ENCODE results near the gene ZNF8. TPM values are rescaled to one million over a fixed set of nuclear protein-coding genes. Genes with fewer than 3 reads are reported as not detected.
A peak's percentile ranks its signal among the peaks of the same experiment; 100 is the strongest.

The ZNF8 gene
- total RNA-seq, 2 experiments from 2014 or later = 4.4 to 4.5 TPM

DNA sequence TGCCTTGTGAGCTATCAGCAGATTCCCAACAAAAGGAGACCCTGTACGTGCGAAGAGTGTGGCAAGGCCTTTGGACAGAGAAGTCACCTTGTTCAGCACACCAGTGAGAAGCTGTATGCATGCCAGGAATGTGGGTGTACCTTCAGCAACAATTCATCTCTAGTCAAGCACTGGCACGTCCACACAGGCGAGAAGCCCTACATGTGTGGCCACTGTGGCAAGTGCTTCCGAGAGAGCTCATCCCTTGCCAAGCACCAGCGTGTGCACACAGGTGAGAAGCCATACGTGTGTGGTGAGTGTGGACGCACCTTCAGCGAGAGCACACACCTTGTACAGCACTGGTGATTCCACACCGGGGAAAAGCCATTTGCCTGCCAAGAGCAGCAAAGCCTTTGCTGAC is 40.5 kb downstream of the ZNF8 start:
- Mint-ChIP-seq H3K4me3 (no peak overlapping the region), H3K27me3 (no peaks in the 10 kb centered on the region), H3K4me1 (no peaks in the 10 kb centered on the region), H3K27ac (no peak overlapping the region), H3K9me3 (ENCODE audit: low read depth) (no peaks in the 10 kb centered on the region), H3K36me3 (ENCODE audit: low read depth) (peaks cover 16% of the 10 kb centered on the region)
- CTCF ChIA-PET = interaction anchor here (1.3 kb wide), 1 partner anchor 9 kb away, joined by 4 read pairs; no protein-coding TSS in a partner anchor
- POLR2A ChIA-PET = no interaction called here
- intact Hi-C loops (cut with DNase I, micrococcal nuclease) = no loop called here
- DNase-seq (no peak), ATAC-seq (no peak)

- H3K27ac Mint-ChIP-seq = no peak overlapping the region
- ChIA-PET CTCF (no interaction called here), POLR2A (no interaction called here)
- H3K4me1 Mint-ChIP-seq = peaks cover 4% of the 10 kb centered on the region
- ATAC-seq (no peak), DNase-seq (peak; percentile 38)
- no peaks in the 10 kb centered on the region for H3K27me3 Mint-ChIP-seq
- H3K36me3 Mint-ChIP-seq (ENCODE audit: low read depth) = no peaks in the 10 kb centered on the region
- H3K9me3 Mint-ChIP-seq (ENCODE audit: low read depth) = no peaks in the 10 kb centered on the region
- H3K4me3 Mint-ChIP-seq = no peak overlapping the region
- intact Hi-C loops (cut with DNase I, micrococcal nuclease) = loop anchor here (1.0 to 2.0 kb wide), 6 partner anchors 20 to 115 kb away; partner anchors contain the start of genes ERVK3-1 (in 2 of the 2), ZNF8 (in 2 of the 2), ZNF132 (in 1 of the 2) and ZNF497 (in 1 of the 2)
These were observed 46.7 kb downstream of the ZNF8 start for GRCh38 chr19:58325311-58326022.

GRCh38 chr19:58326501-58326913 is 47.8 kb downstream of the ZNF8 start:
- H3K4me1 Mint-ChIP-seq = peaks cover 4% of the 10 kb centered on the region
- POLR2A ChIA-PET = interaction anchor here (1.1 kb wide), 1 partner anchor 192 kb away, joined by 6 read pairs; the partner anchor contains the start of gene ZBTB45
- H3K36me3 Mint-ChIP-seq (ENCODE audit: low read depth) = no peaks in the 10 kb centered on the region
- CTCF ChIA-PET = interaction anchor here (1.3 kb wide), 1 partner anchor 18 kb away, joined by 4 read pairs; no protein-coding TSS in a partner anchor
- intact Hi-C loops (cut with DNase I, micrococcal nuclease) = loop anchor here (1.0 to 2.0 kb wide), 6 partner anchors 21 to 114 kb away; partner anchors contain the start of genes ERVK3-1 (in 2 of the 2), ZNF8 (in 2 of the 2), ZNF132 (in 1 of the 2) and ZNF497 (in 1 of the 2)
- ATAC-seq (peak; percentile 45), DNase-seq (no peak)
- H3K27me3 Mint-ChIP-seq = no peaks in the 10 kb centered on the region
- no peaks in the 10 kb centered on the region for H3K9me3 Mint-ChIP-seq (ENCODE audit: low read depth)
- no peak overlapping the region for H3K27ac Mint-ChIP-seq
- H3K4me3 Mint-ChIP-seq = no peak overlapping the region

- H3K4me1 Mint-ChIP-seq = peaks cover 4% of the 10 kb centered on the region
- no peak within 1 kb of the TSS for H3K4me3 Mint-ChIP-seq
- H3K9me3 Mint-ChIP-seq (ENCODE audit: low read depth) = no peaks in the 10 kb centered on the region
- peak; percentile 91 for ATAC-seq
- intact Hi-C loops (cut with DNase I, micrococcal nuclease) = loop anchor here (1.0 to 2.0 kb wide), 18 partner anchors 20 to 248 kb away; partner anchors contain the start of genes ERVK3-1 (in 2 of the 2), ZNF497 (in 2 of the 2), ZNF8 (in 2 of the 2) and ZNF837 (in 2 of the 2)
- H3K27me3 Mint-ChIP-seq = no peaks in the 10 kb centered on the region
- POLR2A ChIA-PET = interaction anchor here (1.1 kb wide), 1 partner anchor 192 kb away, joined by 6 read pairs; the partner anchor contains the start of gene ZBTB45
- H3K27ac Mint-ChIP-seq = no peak within 1 kb of the TSS
- H3K36me3 Mint-ChIP-seq (ENCODE audit: low read depth) = no peaks in the 10 kb centered on the region
- peak; percentile 96 for DNase-seq
- CTCF ChIA-PET = interaction anchor here (1.3 kb wide), 1 partner anchor 18 kb away, joined by 4 read pairs; no protein-coding TSS in a partner anchor
These were observed 48.4 kb downstream of the ZNF8 start, which contains the start of gene ZSCAN22 for GRCh38 chr19:58326914-58327726. Gene ZSCAN22, plus strand, starts transcription at chr19:58326994. Its CDS starts 7,809 bp downstream, at chr19:58334803.

- peaks cover 4% of the 10 kb centered on the region for H3K4me1 Mint-ChIP-seq
- H3K36me3 Mint-ChIP-seq (ENCODE audit: low read depth) = peaks cover 2% of the 10 kb centered on the region
- intact Hi-C loops (cut with DNase I, micrococcal nuclease) = no loop called here
- POLR2A ChIA-PET = no interaction called here
- H3K9me3 Mint-ChIP-seq (ENCODE audit: low read depth) = no peaks in the 10 kb centered on the region
- no peak overlapping the region for H3K4me3 Mint-ChIP-seq
- H3K27me3 Mint-ChIP-seq = no peaks in the 10 kb centered on the region
- DNase-seq (no peak), ATAC-seq (no peak)
- no peak overlapping the region for H3K27ac Mint-ChIP-seq
- CTCF ChIA-PET = no interaction called here
These were observed 50.2 kb downstream of the ZNF8 start for GRCh38 chr19:58328999-58329398.

GRCh38 chr19:58330458-58330857 is 51.7 kb downstream of the ZNF8 start:
- ChIA-PET POLR2A (no interaction called here), CTCF (interaction anchor here (1.4 to 1.8 kb wide), 2 partner anchors 16 to 169 kb away, joined by 5 to 6 read pairs; no protein-coding TSS in a partner anchor)
- Mint-ChIP-seq H3K4me1 (peaks cover 4% of the 10 kb centered on the region), H3K27me3 (no peaks in the 10 kb centered on the region), H3K9me3 (ENCODE audit: low read depth) (no peaks in the 10 kb centered on the region), H3K36me3 (ENCODE audit: low read depth) (peaks cover 12% of the 10 kb centered on the region), H3K27ac (no peak overlapping the region), H3K4me3 (no peak overlapping the region)
- intact Hi-C loops (cut with DNase I, micrococcal nuclease) = no loop called here
- DNase-seq = no peak
- ATAC-seq = no peak

DNA sequence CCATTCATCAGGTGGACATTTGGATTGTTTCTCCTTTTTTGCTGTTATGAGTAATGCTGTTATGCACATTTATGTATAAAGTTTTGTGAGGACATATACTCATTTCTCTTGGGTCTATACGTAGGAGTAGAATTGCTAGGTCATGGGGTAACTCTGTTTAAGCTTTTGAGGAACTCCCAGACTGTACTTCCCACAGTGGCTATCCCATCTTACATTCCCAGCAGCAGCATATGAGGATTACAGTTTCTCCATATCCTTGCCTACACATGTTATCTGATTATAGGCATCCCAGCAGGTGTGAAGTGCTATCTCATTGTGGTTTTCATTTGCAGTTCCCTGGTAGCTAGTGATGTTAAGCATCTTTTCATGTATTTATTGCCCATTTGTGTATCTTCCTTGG is 53.9 kb downstream of the ZNF8 start:
- CTCF ChIA-PET = interaction anchor here (0.5 to 1.7 kb wide), 2 partner anchors 24 to 100 kb away, joined by 3 to 5 read pairs; no protein-coding TSS in a partner anchor
- POLR2A ChIA-PET = no interaction called here
- Mint-ChIP-seq H3K27me3 (no peaks in the 10 kb centered on the region), H3K9me3 (ENCODE audit: low read depth) (no peaks in the 10 kb centered on the region), H3K4me1 (peaks cover 4% of the 10 kb centered on the region), H3K36me3 (ENCODE audit: low read depth) (peaks cover 18% of the 10 kb centered on the region), H3K27ac (no peak overlapping the region), H3K4me3 (no peak overlapping the region)
- ATAC-seq (no peak), DNase-seq (no peak)
- intact Hi-C loops (cut with DNase I, micrococcal nuclease) = no loop called here

- ATAC-seq (no peak), DNase-seq (no peak)
- ChIA-PET POLR2A (no interaction called here), CTCF (interaction anchor here (0.8 kb wide), 2 partner anchors 12 to 23 kb away, joined by 3 read pairs; no protein-coding TSS in a partner anchor)
- Mint-ChIP-seq H3K36me3 (ENCODE audit: low read depth) (peaks cover 34% of the 10 kb centered on the region), H3K4me1 (no peaks in the 10 kb centered on the region), H3K27me3 (no peaks in the 10 kb centered on the region), H3K9me3 (ENCODE audit: low read depth) (no peaks in the 10 kb centered on the region), H3K4me3 (no peak overlapping the region), H3K27ac (no peak overlapping the region)
- intact Hi-C loops (cut with DNase I, micrococcal nuclease) = no loop called here
These were observed 56.0 kb downstream of the ZNF8 start for GRCh38 chr19:58334691-58335249.

DNA sequence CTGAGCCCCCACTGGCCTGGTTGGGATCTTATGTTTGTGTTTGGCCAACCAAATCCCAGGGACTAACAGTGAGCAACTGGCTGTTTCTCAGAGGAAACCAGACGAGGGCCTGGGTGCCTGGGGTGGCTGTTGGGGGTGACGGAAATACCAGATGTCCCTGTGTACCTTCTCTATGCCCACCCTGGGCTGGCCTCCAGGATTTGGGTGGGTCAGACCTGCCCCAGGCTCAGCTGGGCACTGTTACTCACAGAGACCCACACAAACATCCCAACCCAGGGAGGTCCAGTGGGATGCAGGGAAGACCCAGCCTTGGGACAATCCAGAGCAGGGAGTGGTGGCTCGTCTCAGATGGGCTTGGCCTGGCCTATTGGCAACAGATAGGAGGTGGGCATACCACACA is 56.9 kb downstream of the ZNF8 start:
- no peak for DNase-seq
- POLR2A ChIA-PET = no interaction called here
- no peaks in the 10 kb centered on the region for H3K9me3 Mint-ChIP-seq (ENCODE audit: low read depth)
- no peak overlapping the region for H3K27ac Mint-ChIP-seq
- no peaks in the 10 kb centered on the region for H3K4me1 Mint-ChIP-seq
- CTCF ChIA-PET = interaction anchor here (0.8 kb wide), 1 partner anchor 24 kb away, joined by 3 read pairs; no protein-coding TSS in a partner anchor
- intact Hi-C loops (cut with DNase I, micrococcal nuclease) = no loop called here
- no peaks in the 10 kb centered on the region for H3K27me3 Mint-ChIP-seq
- H3K4me3 Mint-ChIP-seq = no peak overlapping the region
- peaks cover 38% of the 10 kb centered on the region for H3K36me3 Mint-ChIP-seq (ENCODE audit: low read depth)
- no peak for ATAC-seq

DNA sequence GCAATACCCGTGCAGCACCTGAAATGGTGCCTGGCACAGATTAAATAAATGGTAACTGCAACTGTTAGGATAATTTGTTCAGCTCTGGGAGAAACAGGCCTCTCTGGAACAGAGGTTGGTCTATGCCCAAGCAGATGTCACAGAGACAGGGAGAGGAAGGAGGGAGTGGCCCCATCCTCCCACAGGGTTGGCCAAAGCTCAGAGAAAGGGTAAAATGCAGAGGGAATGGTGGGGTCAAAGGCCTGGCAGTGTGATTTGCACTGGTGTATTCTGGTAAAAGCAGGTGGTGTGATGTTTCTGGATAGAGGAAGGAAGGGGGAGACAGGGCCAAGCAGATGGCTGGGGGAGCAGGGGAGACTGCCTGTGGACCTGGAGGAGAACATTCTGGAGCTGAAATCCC is 57.5 kb downstream of the ZNF8 start:
- H3K36me3 Mint-ChIP-seq (ENCODE audit: low read depth) = peaks cover 39% of the 10 kb centered on the region
- ChIA-PET POLR2A (no interaction called here), CTCF (interaction anchor here (0.7 kb wide), 1 partner anchor 118 kb away, joined by 4 read pairs; no protein-coding TSS in a partner anchor)

DNA sequence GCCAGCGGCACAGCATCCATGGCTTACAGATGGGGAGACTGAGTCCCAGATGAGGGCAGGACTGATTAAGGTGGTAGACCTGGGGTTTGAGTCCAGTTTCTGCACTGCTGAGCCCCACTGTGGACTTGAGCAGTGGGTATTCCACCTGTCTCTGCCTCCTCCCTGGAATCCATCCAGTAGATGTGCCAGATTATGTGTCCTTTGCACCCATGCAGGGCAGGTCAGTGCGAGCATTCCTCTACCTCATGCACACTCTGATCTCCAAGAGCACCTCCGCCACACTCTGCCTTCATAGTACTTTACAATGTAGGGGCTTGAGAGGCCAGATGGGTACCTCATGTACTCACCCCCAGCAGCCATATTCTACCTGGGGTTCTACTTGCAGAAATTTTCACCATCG is 58.1 kb downstream of the ZNF8 start:
- CTCF ChIA-PET = interaction anchor here (0.7 kb wide), 1 partner anchor 118 kb away, joined by 4 read pairs; no protein-coding TSS in a partner anchor
- intact Hi-C loops (cut with DNase I, micrococcal nuclease) = no loop called here

More for the DNA sequence above, 57.5 kb downstream of the ZNF8 start:
- H3K4me1 Mint-ChIP-seq = no peaks in the 10 kb centered on the region
- no peaks in the 10 kb centered on the region for H3K9me3 Mint-ChIP-seq (ENCODE audit: low read depth)
- H3K27me3 Mint-ChIP-seq = no peaks in the 10 kb centered on the region
- no peak for DNase-seq
- ATAC-seq = no peak
- no peak overlapping the region for H3K27ac Mint-ChIP-seq
- intact Hi-C loops (cut with DNase I, micrococcal nuclease) = no loop called here
- no peak overlapping the region for H3K4me3 Mint-ChIP-seq

More for the DNA sequence above, 58.1 kb downstream of the ZNF8 start:
- no peak overlapping the region for H3K27ac Mint-ChIP-seq
- no peaks in the 10 kb centered on the region for H3K27me3 Mint-ChIP-seq
- H3K4me1 Mint-ChIP-seq = no peaks in the 10 kb centered on the region
- no peaks in the 10 kb centered on the region for H3K9me3 Mint-ChIP-seq (ENCODE audit: low read depth)
- no peak overlapping the region for H3K4me3 Mint-ChIP-seq
- DNase-seq (no peak), ATAC-seq (no peak)
- POLR2A ChIA-PET = no interaction called here
- H3K36me3 Mint-ChIP-seq (ENCODE audit: low read depth) = peaks cover 41% of the 10 kb centered on the region

Data from activated CD4-positive, alpha-beta T cell treated with anti-CD3 and anti-CD28 coated beads for 36 hours (primary cell).